ENCODE results near the gene C1RL.

GRCh38 chr12:7156259-7157197 is 47.5 kb upstream of the C1RL start:
- TF ChIP-seq CTCF (IDR thresholded peaks at IDR 0.05) (no peak), POLR2A (IDR thresholded peaks at IDR 0.05; ENCODE audit: low read length) (no peak), EP300 (IDR thresholded peaks at IDR 0.05) (no peak), CEBPB (IDR thresholded peaks at IDR 0.05) (no peak), EHMT2 (IDR thresholded peaks at IDR 0.05; ENCODE audit: low read depth) (no peak), USF2 (IDR thresholded peaks at IDR 0.05) (no peak), KDM1A (IDR thresholded peaks at IDR 0.05; ENCODE audit: low read depth) (no peak), SREBF2 (IDR thresholded peaks at IDR 0.05) (no peak), FOSB (CRISPR knock-in tag; IDR thresholded peaks at IDR 0.05) (no peak), MAX (IDR thresholded peaks at IDR 0.05) (no peak), JUN (IDR thresholded peaks at IDR 0.05) (no peak), ELK1 (IDR thresholded peaks at IDR 0.05; ENCODE audit: low read depth, low read length) (no peak), FOSL2 (IDR thresholded peaks at IDR 0.05) (no peak), FOSL2 (CRISPR knock-in tag; IDR thresholded peaks at IDR 0.05) (no peak)
